ENCODE measurements around the gene ZNF43. TPM values are rescaled to one million over a fixed set of nuclear protein-coding genes. Genes with fewer than 3 reads are reported as not detected.
"Not testable (repeated sequence)": the region's sequence is repeated elsewhere in the genome, so short reads cannot be mapped to it uniquely, and the experiment has no call there.

Gene ZNF43
- total RNA-seq, 1 donor from 2014 or later: 16.0 TPM

- H3K9me3 Mint-ChIP-seq (ENCODE audit: unreplicated experiment): peaks cover 48% of the 10 kb centered on the region
These were observed 42.0 kb upstream of the ZNF43 start for GRCh38 chr19:21877976-21878375.

GRCh38 chr19:21876608-21877007 lies 40.6 kb upstream of the ZNF43 start:
- H3K4me3 Mint-ChIP-seq (ENCODE audit: unreplicated experiment); H3K27ac Mint-ChIP-seq (ENCODE audit: unreplicated experiment); H3K27me3 Mint-ChIP-seq (ENCODE audit: unreplicated experiment); H3K36me3 Mint-ChIP-seq (ENCODE audit: unreplicated experiment); H3K4me1 Mint-ChIP-seq (ENCODE audit: unreplicated experiment): not testable (repeated sequence)
- peak; percentile 7 for DNase-seq (ENCODE audit: extremely low spot score, unreplicated experiment)
- peaks cover 37% of the 10 kb centered on the region for H3K9me3 Mint-ChIP-seq (ENCODE audit: unreplicated experiment)

More at GRCh38 chr19:21877976-21878375, 42.0 kb upstream of the ZNF43 start:
- Mint-ChIP-seq H3K27ac (ENCODE audit: unreplicated experiment) (no peak overlapping the region), H3K27me3 (ENCODE audit: unreplicated experiment) (no peaks in the 10 kb centered on the region), H3K4me1 (ENCODE audit: unreplicated experiment) (no peaks in the 10 kb centered on the region), H3K36me3 (ENCODE audit: unreplicated experiment) (no peaks in the 10 kb centered on the region), H3K4me3 (ENCODE audit: unreplicated experiment) (no peak overlapping the region)
- no peak for TF ChIP-seq CTCF (IDR thresholded peaks at IDR 0.05)
- no peak for DNase-seq (ENCODE audit: extremely low spot score, unreplicated experiment)

GRCh38 chr19:21856773-21857514 lies 21.0 kb upstream of the ZNF43 start:
- no peak for TF ChIP-seq CTCF (IDR thresholded peaks at IDR 0.05)
- Mint-ChIP-seq H3K27me3 (ENCODE audit: unreplicated experiment) (no peaks in the 10 kb centered on the region), H3K4me1 (ENCODE audit: unreplicated experiment) (peaks cover 5% of the 10 kb centered on the region), H3K9me3 (ENCODE audit: unreplicated experiment) (peaks cover 17% of the 10 kb centered on the region), H3K4me3 (ENCODE audit: unreplicated experiment) (no peak overlapping the region), H3K27ac (ENCODE audit: unreplicated experiment) (no peak overlapping the region), H3K36me3 (ENCODE audit: unreplicated experiment) (no peaks in the 10 kb centered on the region)
- no peak for DNase-seq (ENCODE audit: extremely low spot score, unreplicated experiment)

- Mint-ChIP-seq H3K36me3 (ENCODE audit: unreplicated experiment) (peaks cover 9% of the 10 kb centered on the region), H3K4me3 (ENCODE audit: unreplicated experiment) (peak overlapping the region; percentile 92), H3K27me3 (ENCODE audit: unreplicated experiment) (no peaks in the 10 kb centered on the region), H3K4me1 (ENCODE audit: unreplicated experiment) (peaks cover 11% of the 10 kb centered on the region), H3K9me3 (ENCODE audit: unreplicated experiment) (peaks cover 10% of the 10 kb centered on the region), H3K27ac (ENCODE audit: unreplicated experiment) (peak overlapping the region; percentile 92)
- TF ChIP-seq CTCF (IDR thresholded peaks at IDR 0.05): no peak
- peak; percentile 96 for DNase-seq (ENCODE audit: extremely low spot score, unreplicated experiment)
These were observed 15.8 kb upstream of the ZNF43 start for GRCh38 chr19:21851596-21852345.

GRCh38 chr19:21850656-21851255 lies 14.8 kb upstream of the ZNF43 start:
- no peak overlapping the region for H3K27ac Mint-ChIP-seq (ENCODE audit: unreplicated experiment)
- peaks cover 11% of the 10 kb centered on the region for H3K4me1 Mint-ChIP-seq (ENCODE audit: unreplicated experiment)
- no peak for DNase-seq (ENCODE audit: extremely low spot score, unreplicated experiment)
- H3K4me3 Mint-ChIP-seq (ENCODE audit: unreplicated experiment): peak overlapping the region; percentile 92
- no peak for TF ChIP-seq CTCF (IDR thresholded peaks at IDR 0.05)
- H3K27me3 Mint-ChIP-seq (ENCODE audit: unreplicated experiment): no peaks in the 10 kb centered on the region
- peaks cover 11% of the 10 kb centered on the region for H3K36me3 Mint-ChIP-seq (ENCODE audit: unreplicated experiment)
- H3K9me3 Mint-ChIP-seq (ENCODE audit: unreplicated experiment): peaks cover 8% of the 10 kb centered on the region

Data from osteocyte (in vitro differentiated cells).